HepG2 (cell line): ENCODE results near the gene MAN1B1. TPM values are rescaled to one million over a fixed set of nuclear protein-coding genes. Genes with fewer than 3 reads are reported as not detected.

Experiments used
- ATF1 ChIP-seq: IDR thresholded peaks from 2 replicates; pipeline ENCODE4 v1.6.1; 2016; ENCODE audit warnings: mild to moderate bottlenecking, control low read depth
- GPN1 ChIP-seq: sonication (generic); formaldehyde crosslinking; IDR thresholded peaks from 2 replicates; pipeline ENCODE4 v1.5.1; 2020; ENCODE audit warnings: missing genetic modification reagents, borderline replicate concordance
- GRHL1 ChIP-seq: sonication (generic); formaldehyde crosslinking; conservative IDR thresholded peaks from 2 replicates; pipeline ENCODE4 v1.8.0; 2022; ENCODE audit warnings: missing genetic modification reagents
- HNF4G ChIP-seq, 2 experiments: sonication (generic) in 1 of 2; formaldehyde crosslinking in 1 of 2; IDR thresholded peaks; 2 replicates each; pipeline versions ENCODE4 v1.4.0 to v1.6.1; 2011 to 2020; ENCODE audit warnings: borderline replicate concordance in 2 of 2, low read depth in 2 of 2, mild to moderate bottlenecking in 2 of 2, low read length in 1 of 2, missing genetic modification reagents in 1 of 2, moderate library complexity in 1 of 2
- HOMEZ ChIP-seq: IDR thresholded peaks from 2 replicates; pipeline ENCODE4 v1.6.1; 2016; ENCODE audit warnings: low read depth
- ISL2 ChIP-seq: sonication (generic); formaldehyde crosslinking; IDR thresholded peaks from 2 replicates; pipeline ENCODE4 v1.5.0; 2020; ENCODE audit warnings: missing genetic modification reagents
- ISX ChIP-seq: sonication (generic); formaldehyde crosslinking; conservative IDR thresholded peaks from 2 replicates; pipeline ENCODE4 v1.5.0; 2020; ENCODE audit warnings: missing genetic modification reagents
- JUN ChIP-seq: sonication (generic); formaldehyde crosslinking; IDR thresholded peaks from 2 replicates; pipeline ENCODE4 v1.4.0; 2020; ENCODE audit warnings: mild to moderate bottlenecking, missing genetic modification reagents
- KDM5B ChIP-seq: sonication (generic); formaldehyde crosslinking; IDR thresholded peaks from 2 replicates; pipeline ENCODE4 v1.4.0; 2020; ENCODE audit warnings: missing genetic modification reagents, mild to moderate bottlenecking, borderline replicate concordance
- LBX2 ChIP-seq: sonication (generic); formaldehyde crosslinking; IDR thresholded peaks from 2 replicates; pipeline ENCODE4 v1.5.0; 2020; ENCODE audit warnings: missing genetic modification reagents, mild to moderate bottlenecking, borderline replicate concordance
- MED1 ChIP-seq: sonication (generic); formaldehyde crosslinking; IDR thresholded peaks from 2 replicates; pipeline ENCODE4 v1.4.0; 2020; ENCODE audit warnings: missing genetic modification reagents
- NRL ChIP-seq: sonication (generic); formaldehyde crosslinking; IDR thresholded peaks from 2 replicates; pipeline ENCODE4 v1.5.0; 2020; ENCODE audit warnings: missing genetic modification reagents, mild to moderate bottlenecking, moderate library complexity, borderline replicate concordance
- RXRA ChIP-seq: sonication (generic); formaldehyde crosslinking; IDR thresholded peaks from 2 replicates; pipeline ENCODE4 v1.5.1; 2020; ENCODE audit warnings: missing genetic modification reagents
- SAP130 ChIP-seq: IDR thresholded peaks from 2 replicates; pipeline ENCODE4 v1.6.1; 2016; ENCODE audit warnings: low read depth
- TEF ChIP-seq: sonication (generic); formaldehyde crosslinking; IDR thresholded peaks from 2 replicates; pipeline ENCODE4 v1.5.0; 2020; ENCODE audit warnings: missing genetic modification reagents
- TFDP1 ChIP-seq: IDR thresholded peaks from 2 replicates; pipeline ENCODE4 v1.6.1; 2016; ENCODE audit warnings: missing compliant biosample characterization, missing genetic modification reagents, borderline replicate concordance
- U2AF1 ChIP-seq: fragments of 200-400 bp; formaldehyde crosslinking; optimal IDR thresholded peaks from 2 replicates; pipeline ENCODE3; 2017; ENCODE audit warnings: mild to moderate bottlenecking, low read depth, low read length
- ZMYM4 ChIP-seq: sonication (generic); formaldehyde crosslinking; IDR thresholded peaks from 2 replicates; pipeline ENCODE4 v1.8.1; 2023; ENCODE audit warnings: mild to moderate bottlenecking, missing genetic modification reagents
- ZNF17 ChIP-seq: sonication (generic); formaldehyde crosslinking; IDR thresholded peaks from 2 replicates; pipeline ENCODE4 v1.5.0; 2020; ENCODE audit warnings: mild to moderate bottlenecking, missing genetic modification reagents
- ZNF276 ChIP-seq: sonication (generic); formaldehyde crosslinking; IDR thresholded peaks from 2 replicates; pipeline ENCODE4 v1.4.0; 2020; ENCODE audit warnings: mild to moderate bottlenecking, low read depth, missing genetic modification reagents
- ZNF430 ChIP-seq: sonication (generic); formaldehyde crosslinking; IDR thresholded peaks from 2 replicates; pipeline ENCODE4 v1.9.0; 2021; ENCODE audit warnings: mild to moderate bottlenecking, missing genetic modification reagents
- polyA plus RNA-seq, 8 experiments: library from polyadenylated mRNA; depleted of rRNA in 3 of 8; stranded (reverse) in 7 of 8; unstranded in 1 of 8; fragments of >200 nt; fragmentation: Illumina TruSeq in 4 of 8; extraction: Trizol in 4 of 8; gene quantifications; 2 replicates each; pipeline versions ENCODE4 v1.2.1 to v1.2.3, GENCODE V29; 2011 to 2016; ENCODE audit warnings: low read depth in 4 of 8, missing spikeins in 1 of 8, mixed read lengths in 1 of 8; ENCODE audit not compliant: insufficient read depth in 1 of 8
- total RNA-seq, 5 experiments: library from RNA; depleted of rRNA; stranded (reverse); fragments of >200 nt; fragmentation: Illumina TruSeq; extraction: Trizol; gene quantifications; 2 replicates each; pipeline ENCODE4 v1.2.3, GENCODE V29; 2016; ENCODE audit warnings: low read depth in 1 of 5

Gene MAN1B1
- total and polyA plus RNA-seq, 2 of the 13 experiments (the other 11 are each of a cell fraction or from before 2014, with no cell fraction given), result 48.9 to 59.5 TPM

- TF ChIP-seq TFDP1, result no peak
- TF ChIP-seq U2AF1, result no peak
- TF ChIP-seq KDM5B (CRISPR knock-in tag), result no peak
- no peak for TF ChIP-seq HNF4G (IDR thresholded peaks at IDR 0.05; ENCODE audit: borderline replicate concordance, low read depth, low read length)
- TF ChIP-seq HNF4G (CRISPR knock-in tag; IDR thresholded peaks at IDR 0.05; ENCODE audit: borderline replicate concordance, low read depth), result no peak
- no peak for TF ChIP-seq HOMEZ (CRISPR knock-in tag)
- no peak for TF ChIP-seq TEF (CRISPR knock-in tag)
- TF ChIP-seq SAP130 (CRISPR knock-in tag), result peak; percentile 57; the same call in 1 of the 2 replicates
- TF ChIP-seq NRL, result no peak
- TF ChIP-seq ATF1, result no peak
- no peak for TF ChIP-seq JUN
- TF ChIP-seq GRHL1 (CRISPR knock-in tag), result no peak
- TF ChIP-seq ISL2, result no peak
- TF ChIP-seq ZNF430 (CRISPR knock-in tag), result 0 out of 2 replicates have a peak, but pooled peaks have one; percentile 13
- TF ChIP-seq ZMYM4 (CRISPR knock-in tag), result no peak
- no peak for TF ChIP-seq ISX (CRISPR knock-in tag)
- no peak for TF ChIP-seq ZNF276
- no peak for TF ChIP-seq RXRA
- TF ChIP-seq MED1 (CRISPR knock-in tag), result no peak
- TF ChIP-seq GPN1 (CRISPR knock-in tag), result no peak
- TF ChIP-seq ZNF17 (CRISPR knock-in tag), result no peak
- TF ChIP-seq LBX2 (CRISPR knock-in tag), result 0 out of 2 replicates have a peak, but pooled peaks have one; percentile 34
Measured at GRCh38 chr9:137068539-137069507, 18.0 kb upstream of the MAN1B1 start (continued).
